Esophagus muscularis mucosa (tissue), 4 donors: ENCODE results near the gene CEBPG. TPM values are rescaled to one million over a fixed set of nuclear protein-coding genes. Genes with fewer than 3 reads are reported as not detected.

Source experiments
- DNase-seq: peaks from one replicate; pipeline ENCODE4 v3.0.0-alpha.2; 2017; ENCODE audit errors: extremely low spot score
- H3K27ac ChIP-seq, 4 donors: fragments of 200-600 bp; sonication (generic); replicated peaks in 1 of 4; 1 replicate in 3 of 4; 2 replicates in 1 of 4; pipeline ENCODE4 v1.5.1; 2016 to 2019; ENCODE audit warnings: mild to moderate bottlenecking in 1 of 4
- H3K27me3 ChIP-seq, 4 donors: fragments of 200-600 bp; sonication (generic); one replicate each; pipeline versions ENCODE4 v1.5.1 to v1.6.0; 2016 to 2019
- H3K36me3 ChIP-seq, 4 donors: fragments of 200-600 bp; sonication (generic); one replicate each; pipeline ENCODE4 v1.5.1; 2016 to 2019
- H3K4me1 ChIP-seq, 4 donors: fragments of 200-600 bp; sonication (generic); one replicate each; pipeline ENCODE4 v1.5.1; 2016 to 2019
- H3K4me3 ChIP-seq, 4 donors: fragments of 200-600 bp; sonication (generic); 1 replicate in 2 of 4; 2 replicates in 2 of 4; pipeline ENCODE4 v1.5.1; 2016 to 2019; ENCODE audit warnings: mild to moderate bottlenecking in 4 of 4, moderate library complexity in 1 of 4
- H3K9me3 ChIP-seq, 4 donors: fragments of 200-600 bp; sonication (generic); 1 replicate in 3 of 4; 2 replicates in 1 of 4; pipeline ENCODE4 v1.5.1; 2016 to 2019
- CTCF ChIP-seq, 3 experiments: fragments of 200-600 bp in 2 of 3; fragments of 450-650 bp in 1 of 3; sonication (generic) in 2 of 3; IDR thresholded peaks; one replicate each; pipeline ENCODE4 v1.5.1; 2017 to 2019; ENCODE audit warnings: antibody characterized with exemption in 3 of 3, mild to moderate bottlenecking in 2 of 3, moderate library complexity in 1 of 3
- EP300 ChIP-seq: sonication (generic); formaldehyde crosslinking; IDR thresholded peaks from one replicate; pipeline ENCODE4 v1.6.1; 2017; ENCODE audit warnings: antibody characterized with exemption
- POLR2A ChIP-seq: fragments of 450-650 bp; IDR thresholded peaks from one replicate; pipeline ENCODE4 v1.6.1; 2017; ENCODE audit warnings: antibody characterized with exemption, moderate library complexity, mild to moderate bottlenecking, low read depth
- POLR2AphosphoS5 ChIP-seq, 2 donors: sonication (generic); formaldehyde crosslinking; IDR thresholded peaks; one replicate each; pipeline ENCODE4 v1.6.1; 2017; ENCODE audit warnings: antibody characterized with exemption in 2 of 2
- WGBS: methylation state at CpG from one replicate; pipeline ENCODE4 v1.1.5; 2018; 5-methylcytosine and 5-hydroxymethylcytosine counted together
- intact Hi-C: fragments of 100-400 bp; cut with DNase I; formaldehyde crosslinking; loops from one replicate; pipeline ENCODE4 v1.15.1; 2023
- total RNA-seq, 4 donors: library from RNA; depleted of rRNA; stranded (reverse); fragments of >200 nt; gene quantifications; one replicate each; pipeline versions ENCODE4 v1.1.0 to v1.2.1, GENCODE V29; 2016

CEBPG gene
- total RNA-seq, result 10 to 100 TPM; 23.1 to 30.3 (median 28.5) TPM

DNA sequence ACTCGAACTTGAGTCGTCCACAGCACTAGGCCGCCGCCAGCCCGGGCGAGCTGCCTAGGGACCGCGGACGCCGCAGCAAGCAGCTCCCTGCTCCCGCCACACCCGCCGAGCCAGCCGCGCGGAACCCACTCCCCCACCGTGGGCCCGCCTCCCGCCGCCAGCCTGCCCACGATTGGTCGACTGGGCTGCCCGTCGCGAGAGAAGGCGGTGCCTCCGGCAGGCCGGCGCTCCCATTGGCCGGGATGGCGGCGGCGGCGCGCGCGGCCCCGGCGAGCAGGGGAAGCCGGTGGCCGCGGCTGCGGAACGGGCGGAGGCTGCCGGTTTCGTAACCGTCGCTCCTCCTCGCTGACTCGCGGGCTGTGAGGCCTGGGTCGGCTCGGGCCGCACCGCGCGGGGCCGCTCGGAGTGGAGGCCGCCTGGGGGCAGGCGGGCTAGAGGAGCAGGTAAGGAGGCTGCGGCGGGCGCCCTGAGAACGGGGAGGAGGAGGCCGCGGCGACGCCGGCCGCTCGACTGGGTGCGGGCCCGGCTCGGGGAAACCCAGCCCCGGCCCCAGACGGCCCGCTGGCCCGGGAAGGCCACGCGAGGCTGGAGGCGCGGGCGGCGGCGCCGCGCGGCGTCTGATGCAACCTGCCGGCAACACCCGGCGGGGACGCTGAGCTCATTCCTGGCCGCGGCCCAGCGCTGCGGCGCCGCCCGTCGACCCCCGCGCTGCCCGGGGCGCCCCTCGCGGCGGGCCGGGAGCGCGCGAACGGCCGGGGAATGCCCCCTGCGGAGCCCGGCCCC lies at the start of gene CEBPG:
Gene CEBPG (plus strand): TSS at position 257 of the 783 bp plus-strand sequence. CDS start 5,531 bp downstream, outside the sequence.
- H3K27ac ChIP-seq, result peak within 1 kb of the TSS; percentile 97 to 99 (median 99)
- peak within 1 kb of the TSS; percentile 88 to 95 (median 88) for H3K4me3 ChIP-seq
- H3K36me3 ChIP-seq, result no peaks in the 10 kb centered on the region
- no peaks in the 10 kb centered on the region for H3K27me3 ChIP-seq
- peaks cover 25 to 49% (median 45%) of the 10 kb centered on the region in 4 donors for H3K4me1 ChIP-seq
- no peaks in the 10 kb centered on the region for H3K9me3 ChIP-seq
- WGBS, result 0% methylated on average over 20 of the region's 118 CpGs
- TF ChIP-seq POLR2A, result peak; percentile 87
- TF ChIP-seq CTCF (IDR thresholded peaks at IDR 0.05), result peak in 2 of 3 experiments; percentile 7 to 36
- TF ChIP-seq POLR2AphosphoS5 (IDR thresholded peaks at IDR 0.05), result peak; percentile 75 to 85
- no peak for TF ChIP-seq EP300
- intact Hi-C loops, result loop anchor here (5.0 kb wide), 1 partner anchor 196 kb away; no protein-coding TSS in a partner anchor
- peak; percentile 98 for DNase-seq

- WGBS, result 86% methylated on average over 3 of the region's 3 CpGs
- intact Hi-C loops, result no loop called here
- no peak for DNase-seq
- Histone ChIP-seq H3K4me3 (no peak overlapping the region), H3K4me1 (no peaks in the 10 kb centered on the region), H3K36me3 (no peaks in the 10 kb centered on the region), H3K27ac (no peak overlapping the region), H3K27me3 (peaks cover 0 to 15% (median 0%) of the 10 kb centered on the region in 4 donors), H3K9me3 (peaks cover 0 to 16% (median 7%) of the 10 kb centered on the region in 4 donors)
- TF ChIP-seq CTCF (IDR thresholded peaks at IDR 0.05), result no peak
- no peak for TF ChIP-seq EP300
- TF ChIP-seq POLR2A, result no peak
- TF ChIP-seq POLR2AphosphoS5 (IDR thresholded peaks at IDR 0.05), result no peak
These were observed 48.9 kb upstream of the CEBPG start for GRCh38 chr19:33324628-33325027.

DNA sequence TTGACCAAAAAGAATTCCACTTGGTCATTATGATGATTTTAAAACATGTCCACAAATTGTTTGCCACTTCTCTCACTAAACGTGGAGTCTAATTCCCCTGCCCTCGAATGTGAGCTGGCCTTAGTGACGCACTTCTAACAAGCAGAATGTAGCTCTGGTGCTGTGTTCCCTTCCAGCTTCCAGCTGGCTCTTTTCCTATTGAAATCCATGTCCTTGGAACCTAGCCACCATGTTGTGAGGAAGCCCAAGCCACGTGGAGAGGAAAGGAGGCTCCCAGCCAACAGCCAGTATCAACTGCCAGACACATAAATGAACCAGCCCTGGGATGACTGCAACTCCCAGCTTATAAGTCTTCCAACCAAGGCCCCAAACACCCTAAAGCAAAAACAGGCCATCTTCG lies 47.6 kb upstream of the CEBPG start:
- DNase-seq, result no peak
- no peaks in the 10 kb centered on the region for H3K36me3 ChIP-seq
- peaks cover 0 to 16% (median 7%) of the 10 kb centered on the region in 4 donors for H3K9me3 ChIP-seq
- peaks cover 0 to 19% (median 0%) of the 10 kb centered on the region in 4 donors for H3K27me3 ChIP-seq
- WGBS, result 51% methylated on average over 5 of the region's 5 CpGs
- intact Hi-C loops, result no loop called here
- H3K27ac ChIP-seq, result no peak overlapping the region
- no peak overlapping the region for H3K4me3 ChIP-seq
- TF ChIP-seq CTCF (IDR thresholded peaks at IDR 0.05) (no peak), POLR2AphosphoS5 (IDR thresholded peaks at IDR 0.05) (peak; percentile 18 to 60)
- H3K4me1 ChIP-seq, result no peaks in the 10 kb centered on the region

GRCh38 chr19:33329060-33329459 lies 44.4 kb upstream of the CEBPG start:
- Histone ChIP-seq H3K4me1 (no peaks in the 10 kb centered on the region), H3K9me3 (peaks cover 0 to 16% (median 7%) of the 10 kb centered on the region in 4 donors), H3K4me3 (no peak overlapping the region), H3K36me3 (no peaks in the 10 kb centered on the region), H3K27ac (no peak overlapping the region), H3K27me3 (peaks cover 0 to 19% (median 0%) of the 10 kb centered on the region in 4 donors)
- DNase-seq, result no peak
- WGBS, result 77% methylated on average over 8 of the region's 8 CpGs
- TF ChIP-seq POLR2A (no peak), CTCF (IDR thresholded peaks at IDR 0.05) (no peak), POLR2AphosphoS5 (IDR thresholded peaks at IDR 0.05) (no peak), EP300 (no peak)
- intact Hi-C loops, result no loop called here
